HG02840 (cell line): Measurements from ENCODE around the gene NCAPD2.
"Not testable (repeated sequence)": the region's sequence is repeated elsewhere in the genome, so short reads cannot be mapped to it uniquely, and the experiment has no call there.

Experiments used
- ATAC-seq: cut with Tn5 transposase; IDR thresholded peaks from one replicate; pipeline ENCODE4 v1.9.1; 2021; ENCODE audit warnings: mild to moderate bottlenecking, moderate library complexity, moderate number of reproducible peaks; ENCODE audit not compliant: unreplicated experiment, low FRiP score

NCAPD2 gene

DNA sequence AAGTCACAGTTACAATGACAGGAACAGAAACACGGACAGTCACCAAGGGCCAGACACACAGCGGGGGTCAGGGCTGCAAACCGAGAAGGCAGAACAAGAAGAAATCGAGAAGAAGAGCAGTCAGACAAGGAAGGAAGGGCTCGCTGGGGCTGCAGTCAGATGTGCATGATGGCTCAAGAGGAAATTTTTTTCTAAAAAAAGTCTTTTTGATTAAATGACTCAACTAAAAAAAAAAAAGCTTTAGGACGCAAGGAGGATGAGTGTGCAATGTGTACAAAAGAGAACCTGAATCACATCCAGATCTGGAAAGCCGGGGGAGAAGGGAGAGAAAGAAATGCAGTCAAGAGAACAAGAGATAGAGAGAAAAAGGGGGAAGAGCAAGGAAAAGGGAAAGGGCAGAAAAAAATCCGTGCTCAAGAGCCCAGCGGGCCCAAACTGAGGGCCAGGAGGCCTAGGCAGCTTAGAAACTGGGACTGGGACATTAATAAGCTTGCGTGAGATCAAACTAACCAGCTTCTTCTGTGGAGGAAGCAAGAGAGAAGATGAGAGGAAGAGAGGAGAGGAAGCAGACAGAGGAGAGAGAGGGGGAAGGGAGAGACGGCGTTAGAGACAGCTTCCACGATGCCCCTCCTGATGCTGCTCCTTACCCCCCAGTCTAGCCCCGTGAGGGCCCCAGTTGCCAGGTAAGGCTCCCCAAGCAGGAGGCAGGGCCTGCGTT, 55.2 kb downstream of the NCAPD2 start:
- ATAC-seq = no peak

- ATAC-seq = no peak
Observed at GRCh38 chr12:6549684-6550151, 55.8 kb downstream of the NCAPD2 start.

DNA sequence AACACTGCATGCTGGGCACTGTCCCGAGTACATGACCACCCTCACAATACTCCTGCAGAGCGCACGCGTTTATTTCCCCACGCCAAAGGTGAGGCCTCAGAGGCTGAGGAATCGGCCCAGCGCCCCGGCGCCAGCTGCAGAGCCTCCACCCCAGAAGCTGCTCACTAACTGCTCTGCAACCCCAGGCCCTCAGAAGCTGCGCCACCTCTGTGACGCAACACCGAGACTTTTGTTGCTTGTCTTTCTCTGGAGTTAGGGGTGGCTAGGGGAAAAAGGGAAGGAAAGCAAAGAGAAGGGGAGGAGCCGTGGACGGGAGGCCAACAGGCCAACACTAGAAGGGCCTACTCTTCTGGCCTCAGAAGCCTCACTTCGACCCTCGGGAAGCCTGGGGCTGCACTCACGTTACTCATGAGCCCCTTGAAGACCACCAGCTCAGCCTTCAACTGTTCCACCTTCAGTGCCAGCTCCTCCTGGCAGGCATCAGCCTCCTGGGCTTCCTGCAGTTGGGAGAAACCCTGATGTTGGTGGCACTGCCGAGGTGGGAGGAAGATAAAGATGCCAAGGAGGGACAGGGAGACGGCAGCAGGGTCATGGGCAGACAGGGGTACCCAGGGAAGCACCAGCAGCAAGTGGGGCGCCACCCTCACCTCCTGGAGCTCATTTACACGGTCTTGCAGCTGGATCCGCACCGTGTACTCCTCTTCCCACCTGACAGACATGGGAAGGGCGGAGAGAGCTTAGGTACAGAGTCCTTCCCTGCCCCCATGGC, 56.6 kb downstream of the NCAPD2 start:
- no peak for ATAC-seq

DNA sequence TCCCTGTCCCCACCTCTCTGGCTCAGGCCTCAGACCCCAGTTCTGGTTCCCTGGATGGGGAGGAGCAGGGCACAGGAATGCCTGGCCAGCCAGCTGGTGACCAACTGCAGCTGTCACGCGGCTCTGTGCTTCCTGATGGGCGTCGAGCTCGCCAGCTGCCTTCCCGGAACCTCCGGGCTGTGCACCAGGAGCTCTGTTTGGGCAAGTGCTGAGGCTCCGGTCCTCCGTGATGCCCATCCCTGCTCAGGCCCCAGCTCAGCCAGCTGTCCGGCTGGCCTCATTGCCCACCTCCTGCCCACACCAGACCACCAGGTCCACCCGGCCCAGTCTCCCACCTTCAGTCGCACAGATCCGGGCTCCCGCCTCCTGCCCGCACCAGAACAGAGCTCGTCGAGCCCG, 57.2 kb downstream of the NCAPD2 start:
- ATAC-seq = no peak

GRCh38 chr12:6551496-6552139, 57.7 kb downstream of the NCAPD2 start:
- no peak for ATAC-seq

GRCh38 chr12:6552140-6552551, 58.2 kb downstream of the NCAPD2 start:
- ATAC-seq = no peak

DNA sequence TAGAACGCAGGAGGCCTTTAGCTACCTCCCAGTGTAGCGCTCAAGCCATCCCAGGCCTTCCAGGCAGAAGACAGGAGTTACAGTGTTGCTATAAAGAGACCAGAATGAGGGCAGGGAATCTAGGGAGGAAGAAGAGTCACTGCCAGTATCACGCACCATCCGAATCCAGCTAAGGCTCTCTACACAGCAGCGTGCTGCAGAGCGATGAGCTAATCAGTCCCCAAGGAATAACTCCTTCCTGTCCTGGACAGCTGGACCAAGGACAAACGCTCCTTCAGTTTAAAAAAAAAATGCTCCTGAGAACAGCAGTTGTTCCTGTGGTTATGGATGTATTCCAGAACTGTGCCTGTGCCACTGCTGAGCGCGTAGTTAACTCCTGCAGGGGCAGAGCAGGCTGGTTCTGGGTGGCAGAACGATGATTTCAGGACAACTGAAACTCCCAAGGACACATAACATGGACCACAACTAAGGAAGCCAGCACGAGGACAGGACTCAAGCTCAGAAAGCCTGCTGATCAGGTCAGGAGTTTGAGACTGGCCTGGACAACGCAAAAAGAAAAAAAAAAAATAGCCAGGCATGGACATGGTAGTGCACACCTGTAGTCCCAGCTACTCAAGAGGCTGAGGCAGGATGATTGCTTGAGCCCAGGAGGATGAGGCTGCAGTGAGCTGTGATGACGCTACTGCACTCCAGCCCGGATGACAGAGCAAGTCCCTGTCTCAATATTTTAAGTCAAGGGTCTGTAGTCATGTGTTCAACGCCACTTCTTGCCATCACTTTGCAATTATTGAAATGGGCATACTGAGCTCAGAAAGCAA, 59.4 kb downstream of the NCAPD2 start:
- no peak for ATAC-seq

- ATAC-seq = no peak
Observed at GRCh38 chr12:6554168-6555017, 60.5 kb downstream of the NCAPD2 start.

- peak; percentile 8 for ATAC-seq
Observed at GRCh38 chr12:6555018-6555691, 61.3 kb downstream of the NCAPD2 start.

DNA sequence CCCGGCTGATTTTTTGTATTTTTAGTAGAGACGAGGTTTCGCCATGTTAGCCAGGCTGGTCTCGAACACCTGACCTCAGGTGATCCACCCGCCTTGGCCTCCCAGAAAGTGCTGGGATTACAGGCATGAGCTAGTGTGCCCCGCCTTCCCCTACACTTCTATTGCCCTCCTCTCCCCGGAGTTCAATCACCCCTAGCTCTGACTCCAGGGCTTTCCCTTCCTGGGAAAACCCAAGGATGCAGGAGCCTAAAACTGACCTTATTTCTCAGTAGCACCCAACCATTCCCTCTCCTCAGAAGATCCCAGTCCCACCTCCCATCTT, 62.6 kb downstream of the NCAPD2 start:
- ATAC-seq = not testable (repeated sequence)

GRCh38 chr12:6556857-6557256, 63.0 kb downstream of the NCAPD2 start:
- ATAC-seq = no peak

- not testable (repeated sequence) for ATAC-seq
Observed at GRCh38 chr12:6558014-6558760, 64.3 kb downstream of the NCAPD2 start.

- ATAC-seq = no peak
Observed at GRCh38 chr12:6559500-6559899, 65.6 kb downstream of the NCAPD2 start.

- ATAC-seq = no peak
Observed at GRCh38 chr12:6560501-6561205, 66.8 kb downstream of the NCAPD2 start.

GRCh38 chr12:6562881-6563280, 69.0 kb downstream of the NCAPD2 start:
- ATAC-seq = no peak

DNA sequence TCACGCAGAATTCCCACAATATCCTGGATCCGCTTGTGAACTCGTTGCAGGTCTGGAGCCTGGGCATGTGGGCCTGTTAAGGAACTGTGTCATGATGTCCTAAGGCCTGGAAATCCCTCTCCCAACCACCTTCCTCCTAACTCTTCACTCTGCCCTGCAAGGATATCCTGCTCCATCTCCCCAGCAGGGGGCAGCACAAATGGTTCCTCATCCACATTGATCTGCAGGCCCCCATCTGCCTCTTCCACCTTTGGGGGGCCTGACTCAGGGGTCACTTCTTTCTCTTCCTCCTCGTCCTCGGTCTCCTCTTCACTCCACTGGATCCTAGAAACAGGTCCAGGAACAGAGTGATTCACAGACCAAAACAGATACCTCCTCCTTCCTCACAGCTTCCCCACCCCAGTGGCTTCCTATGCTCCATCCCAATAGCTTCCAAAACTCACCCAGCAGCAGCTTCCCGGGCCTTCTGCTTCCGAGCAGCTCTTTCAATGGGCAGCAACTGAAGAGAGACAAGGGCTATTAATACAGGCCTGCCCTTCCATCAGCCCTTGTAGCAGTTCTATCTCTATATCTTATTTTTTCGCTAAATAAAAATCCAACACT, 69.6 kb downstream of the NCAPD2 start:
- ATAC-seq = no peak

DNA sequence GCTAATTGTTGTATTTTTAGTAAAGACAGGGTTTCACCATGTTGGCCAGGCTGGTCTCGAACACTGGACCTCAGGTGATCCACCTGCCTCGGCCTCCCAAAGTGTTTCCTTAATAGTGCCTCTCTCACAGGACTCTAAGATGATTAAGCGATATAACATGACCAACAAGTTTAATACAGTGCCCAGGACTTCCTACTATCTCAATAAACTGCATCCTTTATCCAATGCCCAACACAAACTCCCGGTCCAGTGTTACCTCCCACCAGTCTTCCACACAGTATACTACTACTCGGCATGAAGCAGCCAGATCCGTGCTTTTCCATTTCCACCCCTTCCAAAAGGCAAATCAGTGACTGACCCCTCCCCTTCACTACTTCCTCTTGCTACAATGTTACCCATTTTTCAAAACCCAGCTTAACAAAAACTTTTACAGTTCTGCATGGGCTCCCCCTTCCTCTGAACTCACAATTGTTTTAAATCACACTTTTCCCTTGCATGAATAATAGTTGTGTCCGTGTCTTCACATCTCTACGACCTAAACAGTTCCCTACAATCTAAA, 73.3 kb downstream of the NCAPD2 start:
- ATAC-seq = no peak
